AG04449 (cell line): ENCODE results near the gene ZBTB16.
A peak's percentile ranks its signal among the peaks of the same experiment; 100 is the strongest.

ENCODE experiments used
- CTCF ChIA-PET: fragments of 350-600 bp; formaldehyde crosslinking; extraction: SDS; loops from one replicate; lab custom pipeline; 2021; ENCODE audit warnings: antibody characterized with exemption; lab: Yijun Ruan, JAX
- POLR2A ChIA-PET: fragments of 400-600, 350-600 bp; formaldehyde crosslinking; extraction: SDS; loops from one replicate; lab custom pipeline; 2020; ENCODE audit warnings: antibody characterized with exemption, inconsistent platforms; lab: Yijun Ruan, JAX
- DNase-seq: peaks from one replicate; pipeline ENCODE4 v3.0.0-alpha.2; 2010; ENCODE audit warnings: low read depth, low spot score
- H3K4me3 ChIP-seq: 2 replicates; pipeline ENCODE4 v1.5.1; 2011; ENCODE audit warnings: low read depth, mild to moderate bottlenecking, control low read depth, low read length
- TF ChIP-seq, protein P1 (sequence below): IDR thresholded peaks from one replicate; pipeline ENCODE4 v1.5.1; 2011; ENCODE audit warnings: mild to moderate bottlenecking, moderate library complexity, low read length, control low read depth, inconsistent platforms; ENCODE audit not compliant: insufficient read depth; ENCODE audit errors: missing control alignments

The ZBTB16 gene

DNA sequence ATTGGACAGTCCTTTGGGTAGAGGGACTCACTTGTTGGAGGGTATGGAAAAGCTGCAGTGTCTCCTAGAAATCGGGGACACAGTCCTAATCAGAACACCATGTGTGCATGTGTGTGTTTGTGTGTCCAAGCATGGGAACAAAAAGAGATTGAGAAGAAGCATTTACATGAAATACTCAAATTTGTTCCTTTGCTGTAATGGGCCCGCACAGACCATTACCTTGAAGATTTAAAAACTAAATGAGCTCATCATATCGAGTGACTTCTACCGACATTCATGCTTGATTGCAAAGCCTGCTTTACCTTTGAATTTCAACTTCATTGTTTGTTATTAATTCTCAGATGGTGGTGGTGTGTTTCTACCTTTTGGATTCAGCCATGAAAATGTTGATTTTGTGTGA is 106.9 kb downstream of the ZBTB16 start:
- POLR2A ChIA-PET = no interaction called here
- H3K4me3 ChIP-seq = no peak overlapping the region
- TF ChIP-seq, protein P1, sequence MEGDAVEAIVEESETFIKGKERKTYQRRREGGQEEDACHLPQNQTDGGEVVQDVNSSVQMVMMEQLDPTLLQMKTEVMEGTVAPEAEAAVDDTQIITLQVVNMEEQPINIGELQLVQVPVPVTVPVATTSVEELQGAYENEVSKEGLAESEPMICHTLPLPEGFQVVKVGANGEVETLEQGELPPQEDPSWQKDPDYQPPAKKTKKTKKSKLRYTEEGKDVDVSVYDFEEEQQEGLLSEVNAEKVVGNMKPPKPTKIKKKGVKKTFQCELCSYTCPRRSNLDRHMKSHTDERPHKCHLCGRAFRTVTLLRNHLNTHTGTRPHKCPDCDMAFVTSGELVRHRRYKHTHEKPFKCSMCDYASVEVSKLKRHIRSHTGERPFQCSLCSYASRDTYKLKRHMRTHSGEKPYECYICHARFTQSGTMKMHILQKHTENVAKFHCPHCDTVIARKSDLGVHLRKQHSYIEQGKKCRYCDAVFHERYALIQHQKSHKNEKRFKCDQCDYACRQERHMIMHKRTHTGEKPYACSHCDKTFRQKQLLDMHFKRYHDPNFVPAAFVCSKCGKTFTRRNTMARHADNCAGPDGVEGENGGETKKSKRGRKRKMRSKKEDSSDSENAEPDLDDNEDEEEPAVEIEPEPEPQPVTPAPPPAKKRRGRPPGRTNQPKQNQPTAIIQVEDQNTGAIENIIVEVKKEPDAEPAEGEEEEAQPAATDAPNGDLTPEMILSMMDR = no peak
- DNase-seq = no peak
- CTCF ChIA-PET = interaction anchor here (0.6 kb wide), 1 partner anchor 173 kb away, joined by 3 read pairs; no protein-coding TSS in a partner anchor

DNA sequence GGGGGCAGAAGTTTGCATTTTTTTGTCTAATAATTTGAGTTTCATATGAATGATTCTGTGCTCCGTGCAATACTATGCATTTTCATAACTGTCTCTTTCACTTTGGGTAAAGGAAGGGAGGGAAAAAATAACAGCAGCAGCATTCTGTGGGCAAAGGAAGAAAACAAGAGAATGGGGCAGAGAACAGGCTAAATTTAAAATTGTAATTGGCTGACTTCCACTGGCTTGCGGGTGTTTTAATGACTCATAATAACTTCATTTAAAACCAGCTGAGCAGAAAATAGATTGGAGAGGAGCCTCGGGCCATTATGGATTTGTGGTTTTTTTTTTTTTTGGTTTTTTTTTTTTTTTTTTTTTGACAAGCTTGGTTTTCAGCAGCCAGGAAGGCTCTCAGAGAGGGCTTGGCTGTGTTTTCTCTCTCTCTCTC is 107.4 kb downstream of the ZBTB16 start:
- ChIA-PET CTCF (interaction anchor here (0.6 kb wide), 1 partner anchor 174 kb away, joined by 3 read pairs; no protein-coding TSS in a partner anchor), POLR2A (no interaction called here)
- DNase-seq = peak; percentile 44
- no peak overlapping the region for H3K4me3 ChIP-seq
- TF ChIP-seq, protein P1 = no peak

GRCh38 chr11:114167355-114167754 is 107.8 kb downstream of the ZBTB16 start:
- no peak overlapping the region for H3K4me3 ChIP-seq
- TF ChIP-seq, protein P1 = no peak
- DNase-seq = no peak
- CTCF ChIA-PET = no interaction called here
- POLR2A ChIA-PET = no interaction called here

- TF ChIP-seq, protein P1 = no peak
- ChIA-PET POLR2A (no interaction called here), CTCF (no interaction called here)
Observed at GRCh38 chr11:114167771-114168448, 108.4 kb downstream of the ZBTB16 start.

GRCh38 chr11:114168691-114169090 is 109.2 kb downstream of the ZBTB16 start:
- CTCF ChIA-PET = no interaction called here
- TF ChIP-seq, protein P1 = no peak
- POLR2A ChIA-PET = no interaction called here
- no peak overlapping the region for H3K4me3 ChIP-seq
- DNase-seq = no peak

More at GRCh38 chr11:114167771-114168448, 108.4 kb downstream of the ZBTB16 start:
- H3K4me3 ChIP-seq = no peak overlapping the region
- DNase-seq = no peak

GRCh38 chr11:114169321-114169749 is 109.8 kb downstream of the ZBTB16 start:
- CTCF ChIA-PET = no interaction called here
- DNase-seq = no peak
- TF ChIP-seq, protein P1 = no peak
- POLR2A ChIA-PET = no interaction called here
- no peak overlapping the region for H3K4me3 ChIP-seq
